Activated CD4-positive, CD25-positive, alpha-beta regulatory T cell treated with anti-CD3 and anti-CD28 coated beads, Interleukin-2, amount 50 U/mL, for 72 hours (primary cell): ENCODE data around the gene RELB.
"Not testable (repeated sequence)": the region's sequence is repeated elsewhere in the genome, so short reads cannot be mapped to it uniquely, and the experiment has no call there.

Source experiments
- DNase-seq: peaks from one replicate; pipeline ENCODE4 v3.0.0; 2021

Gene RELB

GRCh38 chr19:45001087-45001739 is at the start of gene RELB:
RELB (plus strand) TSS chr19:45001464; CDS start chr19:45001580, 116 bp downstream.
- peak; percentile 99 for DNase-seq

GRCh38 chr19:44954278-44954648 is 47.0 kb upstream of the RELB start:
- no peak for DNase-seq

- peak; percentile 95 for DNase-seq
Observed at GRCh38 chr19:44954649-44955504, 46.4 kb upstream of the RELB start, which contains the start of gene CLPTM1. CLPTM1 (plus strand) TSS chr19:44955380; CDS start chr19:44955396, 16 bp downstream.

GRCh38 chr19:44955505-44956439 is 45.5 kb upstream of the RELB start:
- no peak for DNase-seq

- no peak for DNase-seq
Observed at GRCh38 chr19:44957526-44957925, 43.7 kb upstream of the RELB start.

GRCh38 chr19:44958090-44958489 is 43.2 kb upstream of the RELB start:
- no peak for DNase-seq

- DNase-seq: no peak
Observed at GRCh38 chr19:44959691-44960090, 41.6 kb upstream of the RELB start.

- DNase-seq: no peak
Observed at GRCh38 chr19:44960906-44961728, 40.1 kb upstream of the RELB start.

- DNase-seq: no peak
Observed at GRCh38 chr19:44961821-44962220, 39.4 kb upstream of the RELB start.

- no peak for DNase-seq
Observed at GRCh38 chr19:44968118-44968517, 33.1 kb upstream of the RELB start.

GRCh38 chr19:44968670-44969069 is 32.6 kb upstream of the RELB start:
- DNase-seq: no peak

GRCh38 chr19:44969437-44969836 is 31.8 kb upstream of the RELB start:
- DNase-seq: no peak

GRCh38 chr19:44971451-44971850 is 29.8 kb upstream of the RELB start:
- DNase-seq: not testable (repeated sequence)

- DNase-seq: no peak
Observed at GRCh38 chr19:44972802-44973201, 28.5 kb upstream of the RELB start.

- DNase-seq: no peak
Observed at GRCh38 chr19:44973982-44974735, 27.1 kb upstream of the RELB start.

- DNase-seq: no peak
Observed at GRCh38 chr19:44974857-44975256, 26.4 kb upstream of the RELB start.

- DNase-seq: no peak
Observed at GRCh38 chr19:44975444-44975843, 25.8 kb upstream of the RELB start.

- DNase-seq: no peak
Observed at GRCh38 chr19:44984005-44984404, 17.3 kb upstream of the RELB start.

GRCh38 chr19:44985445-44985844 is 15.8 kb upstream of the RELB start:
- DNase-seq: no peak

GRCh38 chr19:44986389-44986788 is 14.9 kb upstream of the RELB start:
- no peak for DNase-seq

- no peak for DNase-seq
Observed at GRCh38 chr19:44987148-44987675, 14.1 kb upstream of the RELB start.
